Trophoblast cell (in vitro differentiated cells and primary cell): ENCODE results near the gene EIF4ENIF1.
"Not testable (repeated sequence)": the region's sequence is repeated elsewhere in the genome, so short reads cannot be mapped to it uniquely, and the experiment has no call there.

Source experiments
- DNase-seq, 2 donors: peaks; one replicate each; pipeline ENCODE4 v3.0.0-alpha.2; 2016
- H2AFZ ChIP-seq: 2 replicates; pipeline ENCODE4 v1.6.1; 2013; ENCODE audit warnings: low read length, moderate library complexity, mild to moderate bottlenecking; ENCODE audit not compliant: insufficient read depth, poor library complexity
- H2AK5ac ChIP-seq: 2 replicates; pipeline ENCODE4 v1.6.1; 2013; ENCODE audit warnings: mild to moderate bottlenecking, low read length
- H2BK120ac ChIP-seq: 2 replicates; pipeline ENCODE4 v1.6.1; 2013; ENCODE audit warnings: low read length, mild to moderate bottlenecking, moderate library complexity; ENCODE audit not compliant: insufficient read depth, poor library complexity
- H2BK12ac ChIP-seq: 2 replicates; pipeline ENCODE4 v1.6.1; 2013; ENCODE audit warnings: mild to moderate bottlenecking, low read length, moderate library complexity
- H2BK5ac ChIP-seq: 2 replicates; pipeline ENCODE4 v1.6.1; 2013; ENCODE audit warnings: low read length, low read depth, moderate library complexity, mild to moderate bottlenecking; ENCODE audit not compliant: poor library complexity
- H3K14ac ChIP-seq: 2 replicates; pipeline ENCODE4 v1.6.1; 2013; ENCODE audit warnings: mild to moderate bottlenecking, low read length
- H3K18ac ChIP-seq: 2 replicates; pipeline ENCODE4 v1.6.1; 2013; ENCODE audit warnings: mild to moderate bottlenecking, low read length
- H3K23ac ChIP-seq: 2 replicates; pipeline ENCODE4 v1.6.1; 2013; ENCODE audit warnings: low read length
- H3K27ac ChIP-seq: 2 replicates; pipeline ENCODE4 v1.5.1; 2013; ENCODE audit warnings: low read depth, mild to moderate bottlenecking, inconsistent platforms, low read length, moderate library complexity
- H3K27me3 ChIP-seq: 2 replicates; pipeline ENCODE4 v1.6.1; 2013; ENCODE audit warnings: inconsistent platforms, mild to moderate bottlenecking, low read length, moderate library complexity; ENCODE audit not compliant: insufficient read depth
- H3K36me3 ChIP-seq, 2 experiments: 1 replicate in 1 of 2; 2 replicates in 1 of 2; pipeline ENCODE4 v1.6.1; 2013; ENCODE audit warnings: low read length in 2 of 2, mild to moderate bottlenecking in 2 of 2, moderate library complexity in 1 of 2; ENCODE audit not compliant: insufficient read depth in 2 of 2, control insufficient read depth in 1 of 2
- H3K4ac ChIP-seq: 2 replicates; pipeline ENCODE4 v1.6.1; 2013; ENCODE audit warnings: low read depth, mild to moderate bottlenecking, low read length, moderate library complexity
- H3K4me1 ChIP-seq, 2 experiments: 1 replicate in 1 of 2; 2 replicates in 1 of 2; pipeline ENCODE4 v1.6.1; 2013; ENCODE audit warnings: low read length in 2 of 2, mild to moderate bottlenecking in 2 of 2, moderate library complexity in 1 of 2; ENCODE audit not compliant: insufficient read depth in 2 of 2, control insufficient read depth in 1 of 2
- H3K4me2 ChIP-seq: 2 replicates; pipeline ENCODE4 v1.6.1; 2013; ENCODE audit warnings: inconsistent platforms, mild to moderate bottlenecking, low read length, moderate library complexity
- H3K4me3 ChIP-seq: 2 replicates; pipeline ENCODE4 v1.5.1; 2013; ENCODE audit warnings: mild to moderate bottlenecking, low read depth, low read length, inconsistent platforms
- H3K79me1 ChIP-seq: one replicate; pipeline ENCODE4 v1.6.1; 2013; ENCODE audit warnings: low read length
- H3K79me2 ChIP-seq: 2 replicates; pipeline ENCODE4 v1.6.1; 2013; ENCODE audit warnings: low read length, mild to moderate bottlenecking; ENCODE audit not compliant: control insufficient read depth, insufficient read depth, poor library complexity
- H3K9ac ChIP-seq: 2 replicates; pipeline ENCODE4 v1.6.1; 2013; ENCODE audit warnings: mild to moderate bottlenecking, low read length
- H3K9me3 ChIP-seq: 2 replicates; pipeline ENCODE4 v1.6.1; 2013; ENCODE audit warnings: low read depth, mild to moderate bottlenecking, control low read depth, inconsistent platforms, low read length; ENCODE audit not compliant: insufficient read depth
- H4K12ac ChIP-seq: 2 replicates; pipeline ENCODE4 v1.6.1; 2013; ENCODE audit warnings: low read depth, mild to moderate bottlenecking, low read length, moderate library complexity
- H4K8ac ChIP-seq: 2 replicates; pipeline ENCODE4 v1.6.1; 2013; ENCODE audit warnings: low read depth, mild to moderate bottlenecking, low read length, moderate library complexity
- H4K91ac ChIP-seq: one replicate; pipeline ENCODE4 v1.6.1; 2013; ENCODE audit warnings: low read depth, mild to moderate bottlenecking, low read length, moderate library complexity
- WGBS: extraction: QIAGEN DNeasy Blood & Tissue Kit; methylation state at CpG from one replicate; pipeline ENCODE4 v1.1.7; 2013; ENCODE audit warnings: missing lambda C conversion rate; ENCODE audit not compliant: insufficient read length, insufficient coverage; ENCODE audit errors: extremely low coverage; 5-methylcytosine and 5-hydroxymethylcytosine counted together

Gene EIF4ENIF1

GRCh38 chr22:31488988-31489617 is 539 bp downstream of the EIF4ENIF1 start:
- Histone ChIP-seq H3K14ac (peak overlapping the region; percentile 75), H3K36me3 (peaks cover 10 to 17% of the 10 kb centered on the region in 2 experiments)
- DNase-seq: peak; percentile 25 to 51

GRCh38 chr22:31488346-31488883 is 1.2 kb downstream of the EIF4ENIF1 start:
- H3K27me3 ChIP-seq: no peaks in the 10 kb centered on the region
- WGBS: no CpG with 5 or more reads among the region's 6 CpGs
- DNase-seq: no peak
- H2BK5ac ChIP-seq: no peak overlapping the region
- no peaks in the 10 kb centered on the region for H3K9me3 ChIP-seq
- H3K79me1 ChIP-seq: peaks cover 11% of the 10 kb centered on the region
- H3K4me3 ChIP-seq: no peak overlapping the region
- H3K14ac ChIP-seq: no peak overlapping the region
- H3K79me2 ChIP-seq: peaks cover 10% of the 10 kb centered on the region
- H4K8ac ChIP-seq: no peak overlapping the region
- H3K18ac ChIP-seq: no peak overlapping the region
- H3K9ac ChIP-seq: no peak overlapping the region
- no peak overlapping the region for H3K4ac ChIP-seq
- no peak overlapping the region for H2BK120ac ChIP-seq
- peak overlapping the region; percentile 81 for H3K4me2 ChIP-seq
- H3K36me3 ChIP-seq: peaks cover 13 to 17% of the 10 kb centered on the region in 2 experiments
- H2BK12ac ChIP-seq: no peak overlapping the region
- no peak overlapping the region for H3K23ac ChIP-seq
- H2AK5ac ChIP-seq: no peak overlapping the region
- no peak overlapping the region for H3K27ac ChIP-seq
- no peak overlapping the region for H4K91ac ChIP-seq
- no peak overlapping the region for H4K12ac ChIP-seq
- H3K4me1 ChIP-seq: peaks cover 3 to 6% of the 10 kb centered on the region in 2 experiments
- no peak overlapping the region for H2AFZ ChIP-seq

More at GRCh38 chr22:31488988-31489617, 539 bp downstream of the EIF4ENIF1 start:
- no peaks in the 10 kb centered on the region for H3K27me3 ChIP-seq
- H4K8ac ChIP-seq: peak overlapping the region; percentile 83
- H2AK5ac ChIP-seq: no peak overlapping the region
- peaks cover 3 to 6% of the 10 kb centered on the region in 2 experiments for H3K4me1 ChIP-seq
- H3K79me2 ChIP-seq: peaks cover 10% of the 10 kb centered on the region
- no peak overlapping the region for H3K23ac ChIP-seq
- peak overlapping the region; percentile 70 for H4K12ac ChIP-seq
- H2BK120ac ChIP-seq: peak overlapping the region; percentile 74
- H3K4me3 ChIP-seq: peak overlapping the region; percentile 89
- WGBS: no CpG with 5 or more reads among the region's 61 CpGs
- H3K4ac ChIP-seq: peak overlapping the region; percentile 41
- peak overlapping the region; percentile 81 for H3K4me2 ChIP-seq
- peak overlapping the region; percentile 24 for H2AFZ ChIP-seq
- peaks cover 11% of the 10 kb centered on the region for H3K79me1 ChIP-seq
- peak overlapping the region; percentile 64 for H4K91ac ChIP-seq
- peak overlapping the region; percentile 98 for H3K9ac ChIP-seq
- H3K9me3 ChIP-seq: no peaks in the 10 kb centered on the region
- peak overlapping the region; percentile 44 for H3K18ac ChIP-seq
- no peak overlapping the region for H2BK12ac ChIP-seq
- peak overlapping the region; percentile 44 for H2BK5ac ChIP-seq
- peak overlapping the region; percentile 61 for H3K27ac ChIP-seq

- H2BK120ac ChIP-seq: no peak overlapping the region
- H3K4ac ChIP-seq: no peak overlapping the region
- H3K23ac ChIP-seq: no peak overlapping the region
- H3K14ac ChIP-seq: no peak overlapping the region
- H3K4me3 ChIP-seq: no peak overlapping the region
- no peaks in the 10 kb centered on the region for H3K9me3 ChIP-seq
- no peak for DNase-seq
- H4K91ac ChIP-seq: no peak overlapping the region
- H2AK5ac ChIP-seq: no peak overlapping the region
- H3K4me1 ChIP-seq: peaks cover 3 to 6% of the 10 kb centered on the region in 2 experiments
- peaks cover 25 to 26% of the 10 kb centered on the region in 2 experiments for H3K36me3 ChIP-seq
- H3K27ac ChIP-seq: no peak overlapping the region
- no peak overlapping the region for H3K4me2 ChIP-seq
- peaks cover 11% of the 10 kb centered on the region for H3K79me1 ChIP-seq
- H3K79me2 ChIP-seq: peaks cover 10% of the 10 kb centered on the region
- no peaks in the 10 kb centered on the region for H3K27me3 ChIP-seq
- H4K8ac ChIP-seq: no peak overlapping the region
- WGBS: no CpG with 5 or more reads among the region's 2 CpGs
- no peak overlapping the region for H2BK5ac ChIP-seq
- no peak overlapping the region for H2AFZ ChIP-seq
- H3K9ac ChIP-seq: no peak overlapping the region
- no peak overlapping the region for H4K12ac ChIP-seq
- no peak overlapping the region for H3K18ac ChIP-seq
- H2BK12ac ChIP-seq: no peak overlapping the region
These were observed 2.7 kb downstream of the EIF4ENIF1 start for GRCh38 chr22:31486951-31487350.

- H3K27ac ChIP-seq, DNase-seq: not testable (repeated sequence)
These were observed 3.3 kb downstream of the EIF4ENIF1 start for GRCh38 chr22:31486369-31486768.

More at GRCh38 chr22:31486369-31486768, 3.3 kb downstream of the EIF4ENIF1 start:
- not testable (repeated sequence) for H4K91ac ChIP-seq, H3K4ac ChIP-seq, H3K9ac ChIP-seq, H3K14ac ChIP-seq, H3K27me3 ChIP-seq, H3K18ac ChIP-seq, H2BK12ac ChIP-seq, H2AFZ ChIP-seq, H2AK5ac ChIP-seq, H3K4me3 ChIP-seq, H3K4me1 ChIP-seq, H3K9me3 ChIP-seq, H2BK5ac ChIP-seq, H3K4me2 ChIP-seq, H4K12ac ChIP-seq, H3K23ac ChIP-seq, H4K8ac ChIP-seq, H2BK120ac ChIP-seq
- WGBS: no CpG with 5 or more reads among the region's 11 CpGs
- Histone ChIP-seq H3K79me1 (peaks cover 11% of the 10 kb centered on the region), H3K79me2 (peaks cover 10% of the 10 kb centered on the region), H3K36me3 (peaks cover 29% of the 10 kb centered on the region in 2 experiments)
